ENCODE data around the gene PPP1R12B.

DNA sequence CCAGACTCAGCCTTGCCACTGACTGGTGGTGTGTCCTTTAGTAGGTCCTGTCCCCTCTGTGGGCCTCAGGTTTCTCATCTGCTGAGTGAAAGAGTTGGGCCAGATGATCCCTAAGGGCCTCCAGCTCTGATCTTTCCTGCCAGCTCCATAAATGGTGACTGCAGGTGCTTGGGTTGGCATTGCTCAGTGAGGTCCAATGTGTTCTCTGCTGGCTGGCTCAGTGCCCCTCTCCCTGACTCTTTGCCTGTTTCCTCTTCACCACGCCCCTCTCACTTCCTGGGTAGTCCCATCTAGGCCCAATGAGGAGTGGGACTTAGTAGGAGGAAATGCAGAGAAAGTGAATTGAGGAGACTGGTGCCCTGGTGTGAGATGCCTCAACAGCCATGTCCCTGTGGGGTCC, 43.3 kb upstream of the PPP1R12B start:
- TF ChIP-seq EGR1 (IDR thresholded peaks at IDR 0.05; ENCODE audit: low read depth in 2 of 2) (no peak), SP1 (IDR thresholded peaks at IDR 0.05) (no peak)
- TF ChIP-seq, protein P1, sequence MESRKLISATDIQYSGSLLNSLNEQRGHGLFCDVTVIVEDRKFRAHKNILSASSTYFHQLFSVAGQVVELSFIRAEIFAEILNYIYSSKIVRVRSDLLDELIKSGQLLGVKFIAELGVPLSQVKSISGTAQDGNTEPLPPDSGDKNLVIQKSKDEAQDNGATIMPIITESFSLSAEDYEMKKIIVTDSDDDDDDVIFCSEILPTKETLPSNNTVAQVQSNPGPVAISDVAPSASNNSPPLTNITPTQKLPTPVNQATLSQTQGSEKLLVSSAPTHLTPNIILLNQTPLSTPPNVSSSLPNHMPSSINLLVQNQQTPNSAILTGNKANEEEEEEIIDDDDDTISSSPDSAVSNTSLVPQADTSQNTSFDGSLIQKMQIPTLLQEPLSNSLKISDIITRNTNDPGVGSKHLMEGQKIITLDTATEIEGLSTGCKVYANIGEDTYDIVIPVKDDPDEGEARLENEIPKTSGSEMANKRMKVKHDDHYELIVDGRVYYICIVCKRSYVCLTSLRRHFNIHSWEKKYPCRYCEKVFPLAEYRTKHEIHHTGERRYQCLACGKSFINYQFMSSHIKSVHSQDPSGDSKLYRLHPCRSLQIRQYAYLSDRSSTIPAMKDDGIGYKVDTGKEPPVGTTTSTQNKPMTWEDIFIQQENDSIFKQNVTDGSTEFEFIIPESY (IDR thresholded peaks at IDR 0.05), result no peak

Measured in liver (tissue), 2 donors.